Measurements from ENCODE around the gene P2RY8. TPM values are rescaled to one million over a fixed set of nuclear protein-coding genes. Genes with fewer than 3 reads are reported as not detected.
A peak's percentile ranks its signal among the peaks of the same experiment; 100 is the strongest.
"Not testable (repeated sequence)": the region's sequence is repeated elsewhere in the genome, so short reads cannot be mapped to it uniquely, and the experiment has no call there.

The P2RY8 gene
- total RNA-seq, 6 donors from 2014 or later: 1.7 to 4.4 (median 3.3) TPM

GRCh38 chrX:1451251-1451660 is 85.7 kb downstream of the P2RY8 start:
- WGBS, 2 donors: 81 to 93% methylated on average over 5 to 6 of the region's 6 CpGs

GRCh38 chrX:1450361-1451161 is 86.4 kb downstream of the P2RY8 start:
- Histone ChIP-seq H3K4me3 (no peak overlapping the region), H3K9me3 (no peaks in the 10 kb centered on the region), H3K4me1 (peaks cover 6 to 29% (median 17%) of the 10 kb centered on the region in 4 donors), H3K27ac (no peak overlapping the region), H3K36me3 (no peaks in the 10 kb centered on the region), H3K27me3 (no peaks in the 10 kb centered on the region)
- ATAC-seq (ENCODE audit: low FRiP score in 2 of 2): no peak
- 80 to 87% methylated on average over 5 to 9 of the region's 9 CpGs for WGBS, 2 donors
- peak in 1 of 2 donors; percentile 15 for DNase-seq
- no peak for TF ChIP-seq CTCF (IDR thresholded peaks at IDR 0.05)
- no peak for TF ChIP-seq POLR2A (IDR thresholded peaks at IDR 0.05)
- no peak for TF ChIP-seq POLR2AphosphoS5 (IDR thresholded peaks at IDR 0.05)
- TF ChIP-seq EP300 (IDR thresholded peaks at IDR 0.05): no peak

More at GRCh38 chrX:1451251-1451660, 85.7 kb downstream of the P2RY8 start:
- no peaks in the 10 kb centered on the region for H3K27me3 ChIP-seq
- ATAC-seq (ENCODE audit: low FRiP score in 2 of 2) (no peak), DNase-seq (peak in 1 of 2 donors; percentile 12)
- H3K4me1 ChIP-seq: peaks cover 6 to 29% (median 17%) of the 10 kb centered on the region in 4 donors
- peak overlapping the region in 1 of 4 donors; percentile 97 for H3K27ac ChIP-seq
- no peaks in the 10 kb centered on the region for H3K36me3 ChIP-seq
- peak overlapping the region in 1 of 4 donors; percentile 83 for H3K4me3 ChIP-seq
- no peaks in the 10 kb centered on the region for H3K9me3 ChIP-seq
- TF ChIP-seq CTCF (IDR thresholded peaks at IDR 0.05): no peak
- no peak for TF ChIP-seq EP300 (IDR thresholded peaks at IDR 0.05)
- no peak for TF ChIP-seq POLR2A (IDR thresholded peaks at IDR 0.05)
- no peak for TF ChIP-seq POLR2AphosphoS5 (IDR thresholded peaks at IDR 0.05)

GRCh38 chrX:1449823-1450149 is 87.2 kb downstream of the P2RY8 start:
- H3K9me3 ChIP-seq: no peaks in the 10 kb centered on the region
- ATAC-seq (ENCODE audit: low FRiP score in 2 of 2) (no peak), DNase-seq (no peak)
- no peaks in the 10 kb centered on the region for H3K36me3 ChIP-seq
- WGBS, 2 donors: 96 to 98% methylated on average over 2 of the region's 2 CpGs
- peaks cover 6 to 29% (median 17%) of the 10 kb centered on the region in 4 donors for H3K4me1 ChIP-seq
- no peak overlapping the region for H3K4me3 ChIP-seq
- no peaks in the 10 kb centered on the region for H3K27me3 ChIP-seq
- no peak overlapping the region for H3K27ac ChIP-seq
- no peak for TF ChIP-seq POLR2A (IDR thresholded peaks at IDR 0.05)
- TF ChIP-seq CTCF (IDR thresholded peaks at IDR 0.05): no peak
- no peak for TF ChIP-seq POLR2AphosphoS5 (IDR thresholded peaks at IDR 0.05)
- TF ChIP-seq EP300 (IDR thresholded peaks at IDR 0.05): no peak

- TF ChIP-seq CTCF (IDR thresholded peaks at IDR 0.05): no peak
- TF ChIP-seq POLR2A (IDR thresholded peaks at IDR 0.05): no peak
- no peak for TF ChIP-seq EP300 (IDR thresholded peaks at IDR 0.05)
- no peak for TF ChIP-seq POLR2AphosphoS5 (IDR thresholded peaks at IDR 0.05)
- WGBS, 2 donors: 86 to 96% methylated on average over 9 of the region's 9 CpGs
Observed at GRCh38 chrX:1449036-1449822, 87.8 kb downstream of the P2RY8 start.

GRCh38 chrX:1448573-1449001 is 88.4 kb downstream of the P2RY8 start:
- H3K36me3 ChIP-seq; H3K4me3 ChIP-seq; H3K9me3 ChIP-seq; H3K27ac ChIP-seq; DNase-seq; H3K27me3 ChIP-seq; ATAC-seq (ENCODE audit: low FRiP score in 2 of 2): not testable (repeated sequence)
- peaks cover 6 to 22% (median 14%) of the 10 kb centered on the region in 4 donors for H3K4me1 ChIP-seq
- 91 to 98% methylated on average over 5 of the region's 5 CpGs for WGBS, 2 donors

More at GRCh38 chrX:1449036-1449822, 87.8 kb downstream of the P2RY8 start:
- no peak for ATAC-seq (ENCODE audit: low FRiP score in 2 of 2)
- H3K27ac ChIP-seq: no peak overlapping the region
- H3K27me3 ChIP-seq: no peaks in the 10 kb centered on the region
- H3K4me3 ChIP-seq: no peak overlapping the region
- no peaks in the 10 kb centered on the region for H3K36me3 ChIP-seq
- H3K4me1 ChIP-seq: peaks cover 6 to 27% (median 16%) of the 10 kb centered on the region in 4 donors
- DNase-seq: peak in 1 of 2 donors; percentile 14
- no peaks in the 10 kb centered on the region for H3K9me3 ChIP-seq

- 86 to 91% methylated on average over 8 of the region's 8 CpGs for WGBS, 2 donors
- H3K9me3 ChIP-seq; H3K27me3 ChIP-seq; H3K4me3 ChIP-seq; ATAC-seq (ENCODE audit: low FRiP score in 2 of 2); H3K27ac ChIP-seq; H3K36me3 ChIP-seq: not testable (repeated sequence)
- DNase-seq: peak in 1 of 2 donors; percentile 14
- H3K4me1 ChIP-seq: peaks cover 6 to 22% (median 14%) of the 10 kb centered on the region in 4 donors
Observed at GRCh38 chrX:1447969-1448572, 88.9 kb downstream of the P2RY8 start.

Measured in upper lobe of left lung (tissue), 6 donors.